Stimulated activated CD4-positive, alpha-beta T cell treated with anti-CD3 and anti-CD28 coated beads, Interleukin-1b, Interleukin-23, amount 100 ng/mL, for 24 hours (primary cell): Measurements from ENCODE around the gene AP5Z1.
"Not testable (repeated sequence)": the region's sequence is repeated elsewhere in the genome, so short reads cannot be mapped to it uniquely, and the experiment has no call there.

Experiments used
- DNase-seq, 4 experiments: peaks; one replicate each; pipeline ENCODE4 v3.0.0-alpha.2; 2020; ENCODE audit warnings: low read depth in 4 of 4, low spot score in 1 of 4

Gene AP5Z1

GRCh38 chr7:4800926-4801838 lies 25.8 kb downstream of the AP5Z1 start:
- no peak for DNase-seq

GRCh38 chr7:4801839-4802231 lies 26.4 kb downstream of the AP5Z1 start:
- DNase-seq = no peak

- DNase-seq = not testable (repeated sequence)
Observed at GRCh38 chr7:4802577-4802976, 27.2 kb downstream of the AP5Z1 start.

GRCh38 chr7:4803397-4804241 lies 28.2 kb downstream of the AP5Z1 start:
- DNase-seq = no peak

GRCh38 chr7:4805110-4805983 lies 29.9 kb downstream of the AP5Z1 start:
- DNase-seq = no peak

- DNase-seq = no peak
Observed at GRCh38 chr7:4805984-4806300, 30.5 kb downstream of the AP5Z1 start.

GRCh38 chr7:4806983-4807597 lies 31.7 kb downstream of the AP5Z1 start:
- DNase-seq = no peak

GRCh38 chr7:4807598-4808016 lies 32.2 kb downstream of the AP5Z1 start:
- no peak for DNase-seq

- DNase-seq = no peak
Observed at GRCh38 chr7:4808026-4808425, 32.6 kb downstream of the AP5Z1 start.

- DNase-seq = no peak
Observed at GRCh38 chr7:4808565-4808964, 33.1 kb downstream of the AP5Z1 start.

GRCh38 chr7:4809091-4809591 lies 33.7 kb downstream of the AP5Z1 start:
- DNase-seq = peak in 1 of 4 experiments; percentile 13

GRCh38 chr7:4809666-4810065 lies 34.2 kb downstream of the AP5Z1 start:
- DNase-seq = no peak

- DNase-seq = no peak
Observed at GRCh38 chr7:4814433-4814832, 39.0 kb downstream of the AP5Z1 start.

GRCh38 chr7:4815121-4815520 lies 39.7 kb downstream of the AP5Z1 start:
- no peak for DNase-seq

GRCh38 chr7:4815609-4816418 lies 40.4 kb downstream of the AP5Z1 start:
- DNase-seq = no peak

- DNase-seq = no peak
Observed at GRCh38 chr7:4816419-4817080, 41.1 kb downstream of the AP5Z1 start.

GRCh38 chr7:4817178-4817901 lies 41.9 kb downstream of the AP5Z1 start:
- DNase-seq = no peak

GRCh38 chr7:4818000-4818794 lies 42.8 kb downstream of the AP5Z1 start:
- no peak for DNase-seq
